HepG2 (cell line): ENCODE results near the gene KRT84. TPM values are rescaled to one million over a fixed set of nuclear protein-coding genes. Genes with fewer than 3 reads are reported as not detected.

Experiments
- ATAC-seq: fragments of 200-7000 bp; cut with Tn5 transposase; 3 replicates; pipeline ENCODE4 v1.9.1; 2020; ENCODE audit warnings: mild to moderate bottlenecking, moderate library complexity
- BruUV-seq: library from RNA; stranded (reverse); fragments of 400-500 nt; replicated peaks from 2 replicates; lab custom pipeline; 2021; lab: Mats Ljungman, UMichigan
- CTCF ChIA-PET: fragments of 300-600 bp; formaldehyde crosslinking; extraction: SDS; loops from one replicate; lab custom pipeline; 2021; ENCODE audit warnings: low total read pairs, inconsistent platforms, low intra/inter-chr PET ratio; lab: Yijun Ruan, JAX
- POLR2A ChIA-PET: fragments of 350-600 bp; sonication (Branson Sonifier 250); formaldehyde crosslinking; loops from one replicate; lab custom pipeline; 2020; ENCODE audit warnings: antibody characterized with exemption, inconsistent platforms; lab: Yijun Ruan, JAX
- DNase-seq: peaks from one replicate; pipeline ENCODE4 v3.0.0-alpha.2; 2015; ENCODE audit warnings: low spot score
- FAIRE-seq: peaks from 3 replicates; lab custom pipeline; 2011; peaks lifted over from hg19 to GRCh38; lab: Jason Lieb, UNC
- H2AFZ ChIP-seq: one replicate; pipeline ENCODE4 v1.6.1; 2011; ENCODE audit warnings: low read length, inconsistent platforms
- H3K27ac ChIP-seq: fragments of 300-600 bp; 3 replicates; pipeline ENCODE4 v1.8.0; 2011; ENCODE audit warnings: mixed run types, mild to moderate bottlenecking, mixed read lengths, low read length, inconsistent platforms; ENCODE audit not compliant: insufficient read depth; ENCODE audit errors: extremely low read length
- H3K27me3 ChIP-seq, 2 experiments: fragments of 200-600 bp in 1 of 2; 2 replicates in 1 of 2; 3 replicates in 1 of 2; pipeline versions ENCODE4 v1.6.0 to v1.8.0; 2011; ENCODE audit warnings: low read length in 2 of 2, mild to moderate bottlenecking in 2 of 2, moderate library complexity in 2 of 2, inconsistent platforms in 1 of 2; ENCODE audit not compliant: insufficient read depth in 2 of 2, control insufficient read depth in 1 of 2
- H3K36me3 ChIP-seq, 2 experiments: fragments of 200-600 bp in 1 of 2; replicated peaks in 1 of 2; 2 replicates in 1 of 2; 3 replicates in 1 of 2; pipeline versions ENCODE4 v1.5.1 to v1.8.0; 2011; ENCODE audit warnings: low read length in 2 of 2, inconsistent platforms in 1 of 2; ENCODE audit not compliant: insufficient read depth in 2 of 2, control insufficient read depth in 1 of 2
- H3K4me1 ChIP-seq: 2 replicates; pipeline ENCODE4 v1.5.1; 2012; ENCODE audit warnings: low read length, inconsistent platforms; ENCODE audit not compliant: insufficient read depth
- H3K4me2 ChIP-seq: 2 replicates; pipeline ENCODE4 v1.6.0; 2011; ENCODE audit warnings: low read depth, low read length, inconsistent platforms
- H3K4me3 ChIP-seq, 3 experiments: fragments of 200-600 bp in 1 of 3; sonication (generic), shearing (Covaris generic) in 1 of 3; replicated peaks in 1 of 3; 2 replicates each; pipeline ENCODE4 v1.5.1; 2011 to 2016; ENCODE audit warnings: low read length in 3 of 3, inconsistent platforms in 2 of 3, low read depth in 2 of 3, mild to moderate bottlenecking in 2 of 3, control low read depth in 1 of 3, mixed read lengths in 1 of 3; ENCODE audit not compliant: insufficient read depth in 1 of 3
- H3K79me2 ChIP-seq: one replicate; pipeline ENCODE4 v1.6.1; 2011; ENCODE audit warnings: low read length, inconsistent platforms; ENCODE audit not compliant: insufficient read depth
- H3K9ac ChIP-seq: 2 replicates; pipeline ENCODE4 v1.6.0; 2011; ENCODE audit warnings: mild to moderate bottlenecking, low read depth, low read length, inconsistent platforms; ENCODE audit not compliant: insufficient read depth
- H3K9me3 ChIP-seq: 2 replicates; pipeline ENCODE4 v1.5.1; 2012; ENCODE audit warnings: mild to moderate bottlenecking, low read length
- H4K20me1 ChIP-seq: 2 replicates; pipeline ENCODE4 v1.6.0; 2011; ENCODE audit warnings: inconsistent platforms, mild to moderate bottlenecking, low read length, moderate library complexity; ENCODE audit not compliant: insufficient read depth
- DNMT3B ChIP-seq: conservative IDR thresholded peaks from 2 replicates; pipeline ENCODE4 v1.6.1; 2016; ENCODE audit warnings: missing biosample characterization, control low read depth
- FOXO1 ChIP-seq: sonication (generic); formaldehyde crosslinking; IDR thresholded peaks from 2 replicates; pipeline ENCODE4 v1.4.0; 2020; ENCODE audit warnings: missing genetic modification reagents
- HES4 ChIP-seq: sonication (generic); formaldehyde crosslinking; IDR thresholded peaks from 2 replicates; pipeline ENCODE4 v1.9.0; 2021; ENCODE audit warnings: mild to moderate bottlenecking, missing genetic modification reagents, borderline replicate concordance
- HMG20A ChIP-seq: IDR thresholded peaks from 2 replicates; pipeline ENCODE4 v1.6.1; 2016; ENCODE audit warnings: borderline replicate concordance
- HMGA1 ChIP-seq: sonication (generic); formaldehyde crosslinking; conservative IDR thresholded peaks from 2 replicates; pipeline ENCODE4 v1.4.0; 2020; ENCODE audit warnings: missing genetic modification reagents
- MTA1 ChIP-seq: sonication (generic); formaldehyde crosslinking; IDR thresholded peaks from 2 replicates; pipeline ENCODE4 v1.4.0; 2020; ENCODE audit warnings: missing genetic modification reagents, mild to moderate bottlenecking, borderline replicate concordance
- SP4 ChIP-seq: sonication (generic); formaldehyde crosslinking; IDR thresholded peaks from 2 replicates; pipeline ENCODE4 v1.8.1; 2023; ENCODE audit warnings: mild to moderate bottlenecking, missing genetic modification reagents
- ZC3H4 ChIP-seq: sonication (generic); formaldehyde crosslinking; IDR thresholded peaks from 2 replicates; pipeline ENCODE4 v1.4.0; 2020; ENCODE audit warnings: missing genetic modification reagents, borderline replicate concordance
- ZNF256 ChIP-seq: sonication (generic); formaldehyde crosslinking; conservative IDR thresholded peaks from 2 replicates; pipeline ENCODE4 v1.4.0; 2020; ENCODE audit warnings: missing genetic modification reagents
- ZNF337 ChIP-seq: sonication (generic); formaldehyde crosslinking; IDR thresholded peaks from 2 replicates; pipeline ENCODE4 v1.5.1; 2020; ENCODE audit warnings: missing genetic modification reagents, low read depth, mild to moderate bottlenecking, borderline replicate concordance
- ZNF382 ChIP-seq: sonication (generic); formaldehyde crosslinking; IDR thresholded peaks from 2 replicates; pipeline ENCODE4 v1.5.0; 2020; ENCODE audit warnings: missing genetic modification reagents, mild to moderate bottlenecking, borderline replicate concordance
- ZNF546 ChIP-seq: sonication (generic); formaldehyde crosslinking; conservative IDR thresholded peaks from 2 replicates; pipeline ENCODE4 v1.8.1; 2023; ENCODE audit warnings: mild to moderate bottlenecking, missing genetic modification reagents
- ZNF567 ChIP-seq: sonication (generic); formaldehyde crosslinking; IDR thresholded peaks from 2 replicates; pipeline ENCODE4 v1.8.1; 2023; ENCODE audit warnings: mild to moderate bottlenecking, missing genetic modification reagents, borderline replicate concordance
- ZNF607 ChIP-seq: sonication (generic); formaldehyde crosslinking; IDR thresholded peaks from 2 replicates; pipeline ENCODE4 v1.5.1; 2020; ENCODE audit warnings: missing genetic modification reagents, mild to moderate bottlenecking, borderline replicate concordance
- ZNF615 ChIP-seq: sonication (generic); formaldehyde crosslinking; IDR thresholded peaks from 2 replicates; pipeline ENCODE4 v1.5.0; 2020; ENCODE audit warnings: mild to moderate bottlenecking, missing genetic modification reagents, borderline replicate concordance
- ZNF761 ChIP-seq: sonication (generic); formaldehyde crosslinking; conservative IDR thresholded peaks from 2 replicates; pipeline ENCODE4 v1.4.0; 2020; ENCODE audit warnings: mild to moderate bottlenecking, missing genetic modification reagents
- ZNF773 ChIP-seq: sonication (generic); formaldehyde crosslinking; IDR thresholded peaks from 2 replicates; pipeline ENCODE4 v1.4.0; 2020; ENCODE audit warnings: missing genetic modification reagents, borderline replicate concordance
- WGBS: methylation state at CpG from one replicate; pipeline ENCODE4 v1.1.6; 2017; ENCODE audit warnings: low lambda C conversion rate; 5-methylcytosine and 5-hydroxymethylcytosine counted together
- in situ Hi-C: cut with HindIII; loops from 2 replicates; pipeline ENCODE4 v1.10.0; 2017; ENCODE audit warnings: low pct_unique_long_range_greater_than_20kb; ENCODE audit not compliant: extremely low pct_ligation_motif_present
- intact Hi-C: fragments of 100-400 bp; cut with micrococcal nuclease; formaldehyde crosslinking; loops from one replicate; pipeline ENCODE4 v1.10.0; 2022; ENCODE audit not compliant: unreplicated experiment
- polyA plus RNA-seq, 8 experiments: library from polyadenylated mRNA; depleted of rRNA in 3 of 8; stranded (reverse) in 7 of 8; unstranded in 1 of 8; fragments of >200 nt; fragmentation: Illumina TruSeq in 4 of 8; extraction: Trizol in 4 of 8; gene quantifications; 2 replicates each; pipeline versions ENCODE4 v1.2.1 to v1.2.3, GENCODE V29; 2011 to 2016; ENCODE audit warnings: low read depth in 4 of 8, missing spikeins in 1 of 8, mixed read lengths in 1 of 8; ENCODE audit not compliant: insufficient read depth in 1 of 8
- total RNA-seq, 5 experiments: library from RNA; depleted of rRNA; stranded (reverse); fragments of >200 nt; fragmentation: Illumina TruSeq; extraction: Trizol; gene quantifications; 2 replicates each; pipeline ENCODE4 v1.2.3, GENCODE V29; 2016; ENCODE audit warnings: low read depth in 1 of 5
- TF ChIP-seq, protein P1 (sequence below): IDR thresholded peaks from 2 replicates; pipeline ENCODE4 v1.6.1; 2016; ENCODE audit warnings: low read depth, borderline replicate concordance
- TF ChIP-seq, protein P2 (sequence below): sonication (generic); formaldehyde crosslinking; IDR thresholded peaks from 2 replicates; pipeline ENCODE4 v1.5.0; 2020; ENCODE audit warnings: missing genetic modification reagents, mild to moderate bottlenecking, borderline replicate concordance
- TF ChIP-seq, protein P3 (sequence below): sonication (generic); formaldehyde crosslinking; IDR thresholded peaks from 2 replicates; pipeline ENCODE4 v1.5.0; 2020; ENCODE audit warnings: mild to moderate bottlenecking, low read depth, missing genetic modification reagents, borderline replicate concordance
- TF ChIP-seq, protein P4 (sequence below): IDR thresholded peaks from 2 replicates; pipeline ENCODE4 v1.6.1; 2016; ENCODE audit warnings: mild to moderate bottlenecking, missing biosample characterization, missing genetic modification reagents
- TF ChIP-seq, protein P5 (sequence below): sonication (generic); formaldehyde crosslinking; IDR thresholded peaks from 2 replicates; pipeline ENCODE4 v1.4.0; 2020; ENCODE audit warnings: missing genetic modification reagents

The KRT84 gene
- total and polyA plus RNA-seq, 2 of the 13 experiments (the other 11 are each of a cell fraction or from before 2014, with no cell fraction given), result not detected

DNA sequence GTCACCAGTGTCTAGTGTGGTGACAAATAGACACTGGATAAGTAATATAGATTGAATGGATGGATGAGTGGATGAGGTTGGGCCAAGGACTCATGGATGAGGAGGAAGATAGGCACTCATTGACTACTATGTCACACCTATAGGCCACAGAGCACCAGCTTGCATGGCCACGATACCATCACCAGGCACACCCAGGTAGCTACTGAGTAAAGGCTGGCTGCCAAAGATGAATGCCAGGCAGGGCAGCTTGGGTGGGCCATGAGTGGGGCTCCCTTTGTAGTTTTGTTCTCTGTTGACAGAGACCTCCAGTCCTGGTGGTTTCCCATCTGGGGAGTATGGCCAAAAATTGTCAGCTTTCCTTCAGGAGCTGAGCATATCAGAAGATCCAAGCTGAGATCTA lies 53.1 kb downstream of the KRT84 start (continued):
- TF ChIP-seq ZNF615 (CRISPR knock-in tag) (no peak), SP4 (CRISPR knock-in tag) (no peak), HMGA1 (CRISPR knock-in tag) (no peak), ZNF256 (CRISPR knock-in tag) (no peak), ZNF761 (CRISPR knock-in tag) (no peak), ZNF773 (CRISPR knock-in tag) (no peak), ZC3H4 (no peak), ZNF382 (CRISPR knock-in tag) (no peak), ZNF567 (CRISPR knock-in tag) (no peak)
- TF ChIP-seq, protein P1, sequence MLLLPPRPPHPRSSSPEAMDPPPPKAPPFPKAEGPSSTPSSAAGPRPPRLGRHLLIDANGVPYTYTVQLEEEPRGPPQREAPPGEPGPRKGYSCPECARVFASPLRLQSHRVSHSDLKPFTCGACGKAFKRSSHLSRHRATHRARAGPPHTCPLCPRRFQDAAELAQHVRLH (CRISPR knock-in tag), result no peak
- TF ChIP-seq, protein P2, sequence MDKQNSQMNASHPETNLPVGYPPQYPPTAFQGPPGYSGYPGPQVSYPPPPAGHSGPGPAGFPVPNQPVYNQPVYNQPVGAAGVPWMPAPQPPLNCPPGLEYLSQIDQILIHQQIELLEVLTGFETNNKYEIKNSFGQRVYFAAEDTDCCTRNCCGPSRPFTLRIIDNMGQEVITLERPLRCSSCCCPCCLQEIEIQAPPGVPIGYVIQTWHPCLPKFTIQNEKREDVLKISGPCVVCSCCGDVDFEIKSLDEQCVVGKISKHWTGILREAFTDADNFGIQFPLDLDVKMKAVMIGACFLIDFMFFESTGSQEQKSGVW (CRISPR knock-in tag), result no peak
- TF ChIP-seq, protein P3, sequence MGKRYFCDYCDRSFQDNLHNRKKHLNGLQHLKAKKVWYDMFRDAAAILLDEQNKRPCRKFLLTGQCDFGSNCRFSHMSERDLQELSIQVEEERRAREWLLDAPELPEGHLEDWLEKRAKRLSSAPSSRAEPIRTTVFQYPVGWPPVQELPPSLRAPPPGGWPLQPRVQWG (CRISPR knock-in tag), result no peak

DNA sequence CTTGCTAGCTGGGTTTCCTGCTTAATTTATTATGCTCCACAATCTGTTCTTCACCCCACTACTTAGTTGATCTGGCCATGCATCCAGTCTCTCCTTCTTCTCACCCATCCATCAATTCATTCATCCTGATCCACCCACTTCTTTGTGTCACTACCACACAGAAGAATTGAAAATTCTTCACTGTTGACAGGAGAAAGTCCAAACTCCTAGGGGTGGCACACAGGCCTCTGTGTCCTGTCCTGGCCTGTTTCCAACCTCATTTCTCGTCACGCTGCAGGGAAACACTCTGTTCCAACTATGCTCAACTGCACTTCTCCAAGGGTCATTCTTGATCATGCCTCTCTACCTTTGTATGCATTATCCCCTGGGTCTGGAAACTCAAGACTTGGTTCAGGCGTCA lies 53.6 kb downstream of the KRT84 start:
- Histone ChIP-seq H4K20me1 (no peaks in the 10 kb centered on the region), H2AFZ (no peak overlapping the region), H3K9me3 (no peaks in the 10 kb centered on the region), H3K4me1 (no peaks in the 10 kb centered on the region), H3K4me2 (no peak overlapping the region), H3K36me3 (no peaks in the 10 kb centered on the region), H3K27me3 (peaks cover 0 to 3% of the 10 kb centered on the region in 2 experiments; a peak in 1 of 5 replicates), H3K9ac (no peak overlapping the region), H3K27ac (no peak overlapping the region), H3K79me2 (no peaks in the 10 kb centered on the region), H3K4me3 (no peak overlapping the region)
- POLR2A ChIA-PET, result no interaction called here
- CTCF ChIA-PET, result no interaction called here
- DNase-seq (no peak), ATAC-seq (no peak), FAIRE-seq (no peak)
- intact Hi-C loops (no loop called here), in situ Hi-C loops (no loop called here)
- WGBS, result 0% methylated on average over 3 of the region's 3 CpGs
- no TSS peak for BruUV-seq
- TF ChIP-seq, protein P4, sequence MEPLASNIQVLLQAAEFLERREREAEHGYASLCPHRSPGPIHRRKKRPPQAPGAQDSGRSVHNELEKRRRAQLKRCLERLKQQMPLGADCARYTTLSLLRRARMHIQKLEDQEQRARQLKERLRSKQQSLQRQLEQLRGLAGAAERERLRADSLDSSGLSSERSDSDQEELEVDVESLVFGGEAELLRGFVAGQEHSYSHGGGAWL (CRISPR knock-in tag), result no peak
- TF ChIP-seq, protein P5, sequence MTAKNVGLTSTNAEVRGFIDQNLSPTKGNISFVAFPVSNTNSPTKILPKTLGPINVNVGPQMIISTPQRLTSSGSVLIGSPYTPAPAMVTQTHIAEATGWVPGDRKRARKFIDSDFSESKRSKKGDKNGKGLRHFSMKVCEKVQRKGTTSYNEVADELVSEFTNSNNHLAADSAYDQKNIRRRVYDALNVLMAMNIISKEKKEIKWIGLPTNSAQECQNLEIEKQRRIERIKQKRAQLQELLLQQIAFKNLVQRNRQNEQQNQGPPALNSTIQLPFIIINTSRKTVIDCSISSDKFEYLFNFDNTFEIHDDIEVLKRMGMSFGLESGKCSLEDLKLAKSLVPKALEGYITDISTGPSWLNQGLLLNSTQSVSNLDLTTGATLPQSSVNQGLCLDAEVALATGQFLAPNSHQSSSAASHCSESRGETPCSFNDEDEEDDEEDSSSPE, result no peak
- TF ChIP-seq DNMT3B (CRISPR knock-in tag) (no peak), ZNF607 (no peak), ZNF546 (CRISPR knock-in tag) (no peak), MTA1 (CRISPR knock-in tag) (no peak), HES4 (CRISPR knock-in tag) (no peak), HMG20A (no peak), ZNF337 (CRISPR knock-in tag) (no peak), FOXO1 (CRISPR knock-in tag) (no peak)
